ENCODE results near the gene PPFIBP2.

GRCh38 chr11:7668464-7668863 lies 154.7 kb downstream of the PPFIBP2 start:
- TF ChIP-seq POLR2A (IDR thresholded peaks at IDR 0.05) (no peak), CTCF (IDR thresholded peaks at IDR 0.05) (no peak)

Data from thyroid gland (tissue), 4 donors.